ENCODE results near the gene LRRC37A.
"Not testable (repeated sequence)": the region's sequence is repeated elsewhere in the genome, so short reads cannot be mapped to it uniquely, and the experiment has no call there.

The LRRC37A gene

GRCh38 chr17:46287587-46287986 lies 7.3 kb upstream of the LRRC37A start:
- H3K27me3 ChIP-seq (ENCODE audit: control insufficient read depth, insufficient read depth, low read length); H3K27ac ChIP-seq (ENCODE audit: low read length); H3K4me3 ChIP-seq (ENCODE audit: low read length); DNase-seq (ENCODE audit: low read depth, low spot score); H3K36me3 ChIP-seq (ENCODE audit: control insufficient read depth, insufficient read depth, low read length); H3K9me3 ChIP-seq (ENCODE audit: control insufficient read depth, insufficient read depth, low read length); H3K4me1 ChIP-seq (ENCODE audit: control insufficient read depth, insufficient read depth, low read length): not testable (repeated sequence)
- no CpG with 5 or more reads among the region's 7 CpGs for WGBS (ENCODE audit: insufficient coverage, insufficient read length)

GRCh38 chr17:46290906-46291546 lies 3.9 kb upstream of the LRRC37A start:
- not testable (repeated sequence) for DNase-seq (ENCODE audit: low read depth, low spot score); H3K4me1 ChIP-seq (ENCODE audit: control insufficient read depth, insufficient read depth, low read length); H3K4me3 ChIP-seq (ENCODE audit: low read length); H3K9me3 ChIP-seq (ENCODE audit: control insufficient read depth, insufficient read depth, low read length); H3K27me3 ChIP-seq (ENCODE audit: control insufficient read depth, insufficient read depth, low read length); H3K36me3 ChIP-seq (ENCODE audit: control insufficient read depth, insufficient read depth, low read length); H3K27ac ChIP-seq (ENCODE audit: low read length)
- WGBS (ENCODE audit: insufficient coverage, insufficient read length) = no CpG with 5 or more reads among the region's 4 CpGs

GRCh38 chr17:46291618-46292017 lies 3.3 kb upstream of the LRRC37A start:
- not testable (repeated sequence) for H3K27me3 ChIP-seq (ENCODE audit: control insufficient read depth, insufficient read depth, low read length); H3K27ac ChIP-seq (ENCODE audit: low read length); H3K4me1 ChIP-seq (ENCODE audit: control insufficient read depth, insufficient read depth, low read length); H3K36me3 ChIP-seq (ENCODE audit: control insufficient read depth, insufficient read depth, low read length); H3K9me3 ChIP-seq (ENCODE audit: control insufficient read depth, insufficient read depth, low read length); DNase-seq (ENCODE audit: low read depth, low spot score); H3K4me3 ChIP-seq (ENCODE audit: low read length)
- WGBS (ENCODE audit: insufficient coverage, insufficient read length) = no CpG with 5 or more reads among the region's 8 CpGs

DNA sequence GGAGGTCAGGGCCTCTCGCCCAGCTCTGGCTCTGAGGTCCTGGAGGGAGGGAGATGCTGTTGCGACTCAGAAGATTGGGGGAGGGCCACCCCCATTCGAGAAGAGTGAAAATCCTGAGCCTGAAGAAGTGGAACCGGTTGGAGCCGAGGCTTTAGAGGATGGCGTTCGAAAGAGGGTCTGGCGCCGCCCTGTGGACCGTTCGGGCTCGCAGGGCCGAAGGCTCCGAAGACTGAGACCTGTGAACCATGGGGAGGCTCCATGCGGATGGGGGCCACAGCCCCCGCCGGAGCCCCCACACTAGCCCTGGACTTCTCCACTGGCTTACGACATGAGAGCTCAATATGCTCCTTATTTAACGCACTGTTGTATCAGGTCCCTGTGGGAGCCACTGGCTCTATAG lies 46.3 kb downstream of the LRRC37A start:
- no CpG with 5 or more reads among the region's 19 CpGs for WGBS (ENCODE audit: insufficient coverage, insufficient read length)
- H3K4me1 ChIP-seq (ENCODE audit: control insufficient read depth, insufficient read depth, low read length); H3K9me3 ChIP-seq (ENCODE audit: control insufficient read depth, insufficient read depth, low read length); H3K27ac ChIP-seq (ENCODE audit: low read length); H3K36me3 ChIP-seq (ENCODE audit: control insufficient read depth, insufficient read depth, low read length); H3K27me3 ChIP-seq (ENCODE audit: control insufficient read depth, insufficient read depth, low read length); DNase-seq (ENCODE audit: low read depth, low spot score); H3K4me3 ChIP-seq (ENCODE audit: low read length): not testable (repeated sequence)

GRCh38 chr17:46342131-46342530 lies 47.2 kb downstream of the LRRC37A start:
- not testable (repeated sequence) for H3K36me3 ChIP-seq (ENCODE audit: control insufficient read depth, insufficient read depth, low read length); H3K4me3 ChIP-seq (ENCODE audit: low read length)
- WGBS (ENCODE audit: insufficient coverage, insufficient read length) = no CpG with 5 or more reads among the region's 3 CpGs

GRCh38 chr17:46348345-46348744 lies 53.4 kb downstream of the LRRC37A start:
- H3K27ac ChIP-seq (ENCODE audit: low read length); H3K36me3 ChIP-seq (ENCODE audit: control insufficient read depth, insufficient read depth, low read length); H3K4me1 ChIP-seq (ENCODE audit: control insufficient read depth, insufficient read depth, low read length); H3K4me3 ChIP-seq (ENCODE audit: low read length); DNase-seq (ENCODE audit: low read depth, low spot score); H3K27me3 ChIP-seq (ENCODE audit: control insufficient read depth, insufficient read depth, low read length); H3K9me3 ChIP-seq (ENCODE audit: control insufficient read depth, insufficient read depth, low read length): not testable (repeated sequence)
- no CpG with 5 or more reads among the region's 2 CpGs for WGBS (ENCODE audit: insufficient coverage, insufficient read length)

More at GRCh38 chr17:46342131-46342530, 47.2 kb downstream of the LRRC37A start:
- not testable (repeated sequence) for H3K9me3 ChIP-seq (ENCODE audit: control insufficient read depth, insufficient read depth, low read length); H3K27me3 ChIP-seq (ENCODE audit: control insufficient read depth, insufficient read depth, low read length); H3K27ac ChIP-seq (ENCODE audit: low read length); H3K4me1 ChIP-seq (ENCODE audit: control insufficient read depth, insufficient read depth, low read length); DNase-seq (ENCODE audit: low read depth, low spot score)

DNA sequence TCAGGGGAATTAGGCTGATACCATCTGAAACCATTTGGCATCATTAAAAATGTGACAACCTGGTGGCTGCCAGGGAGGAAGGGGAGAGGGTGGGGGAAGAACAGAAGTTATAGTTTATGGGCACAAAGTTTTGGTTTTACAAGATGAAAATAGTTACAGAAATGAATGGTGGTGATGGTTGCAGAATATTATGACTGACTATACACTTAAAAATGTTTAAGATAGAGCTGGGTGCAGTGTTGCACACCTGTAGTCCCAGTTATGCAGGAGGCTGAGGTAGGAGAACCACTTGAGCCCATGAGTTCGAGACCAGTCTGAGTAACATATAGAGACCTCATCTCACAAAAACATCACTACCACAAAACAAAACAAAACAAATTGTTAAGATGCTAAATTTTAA lies 54.1 kb downstream of the LRRC37A start:
- not testable (repeated sequence) for H3K4me1 ChIP-seq (ENCODE audit: control insufficient read depth, insufficient read depth, low read length); DNase-seq (ENCODE audit: low read depth, low spot score); H3K9me3 ChIP-seq (ENCODE audit: control insufficient read depth, insufficient read depth, low read length); H3K4me3 ChIP-seq (ENCODE audit: low read length); H3K36me3 ChIP-seq (ENCODE audit: control insufficient read depth, insufficient read depth, low read length); H3K27me3 ChIP-seq (ENCODE audit: control insufficient read depth, insufficient read depth, low read length); H3K27ac ChIP-seq (ENCODE audit: low read length)
- WGBS (ENCODE audit: insufficient coverage, insufficient read length) = no CpG with 5 or more reads among the region's 1 CpG

DNA sequence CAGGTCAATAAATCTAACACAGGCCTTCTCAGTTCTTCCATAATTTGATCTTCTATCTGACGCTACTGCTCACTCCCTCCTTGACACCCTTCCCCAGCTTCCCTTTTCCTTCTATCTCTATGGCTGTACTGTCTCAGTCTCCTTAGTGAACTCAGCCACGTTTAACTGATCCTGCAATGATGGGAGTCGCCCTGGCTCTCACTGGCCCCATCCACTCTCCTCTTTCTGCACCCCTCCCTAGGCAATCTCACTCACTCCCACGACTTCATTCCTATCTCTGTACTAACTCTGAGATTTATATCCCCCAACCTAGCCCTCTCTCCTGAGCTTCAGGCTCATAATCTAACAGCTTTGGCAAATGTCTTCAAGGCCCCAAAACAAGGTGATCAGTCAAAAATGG lies 58.9 kb downstream of the LRRC37A start:
- H3K9me3 ChIP-seq (ENCODE audit: control insufficient read depth, insufficient read depth, low read length); H3K36me3 ChIP-seq (ENCODE audit: control insufficient read depth, insufficient read depth, low read length); H3K4me3 ChIP-seq (ENCODE audit: low read length); DNase-seq (ENCODE audit: low read depth, low spot score); H3K27me3 ChIP-seq (ENCODE audit: control insufficient read depth, insufficient read depth, low read length); H3K4me1 ChIP-seq (ENCODE audit: control insufficient read depth, insufficient read depth, low read length); H3K27ac ChIP-seq (ENCODE audit: low read length): not testable (repeated sequence)
- WGBS (ENCODE audit: insufficient coverage, insufficient read length) = no CpG with 5 or more reads among the region's 4 CpGs

GRCh38 chr17:46361145-46361735 lies 66.3 kb downstream of the LRRC37A start:
- not testable (repeated sequence) for H3K36me3 ChIP-seq (ENCODE audit: control insufficient read depth, insufficient read depth, low read length); H3K4me3 ChIP-seq (ENCODE audit: low read length); H3K4me1 ChIP-seq (ENCODE audit: control insufficient read depth, insufficient read depth, low read length); DNase-seq (ENCODE audit: low read depth, low spot score); H3K9me3 ChIP-seq (ENCODE audit: control insufficient read depth, insufficient read depth, low read length); H3K27me3 ChIP-seq (ENCODE audit: control insufficient read depth, insufficient read depth, low read length); H3K27ac ChIP-seq (ENCODE audit: low read length)
- WGBS (ENCODE audit: insufficient coverage, insufficient read length) = no CpG with 5 or more reads among the region's 42 CpGs

GRCh38 chr17:46361755-46362154 lies 66.8 kb downstream of the LRRC37A start, which contains the start of gene ARL17B:
TSS of gene ARL17B (minus strand) at chr17:46361766. CDS start at chr17:46358397, 3,369 bp downstream.
- not testable (repeated sequence) for H3K4me1 ChIP-seq (ENCODE audit: control insufficient read depth, insufficient read depth, low read length); H3K9me3 ChIP-seq (ENCODE audit: control insufficient read depth, insufficient read depth, low read length); H3K27ac ChIP-seq (ENCODE audit: low read length); H3K27me3 ChIP-seq (ENCODE audit: control insufficient read depth, insufficient read depth, low read length); H3K4me3 ChIP-seq (ENCODE audit: low read length); H3K36me3 ChIP-seq (ENCODE audit: control insufficient read depth, insufficient read depth, low read length); DNase-seq (ENCODE audit: low read depth, low spot score)
- WGBS (ENCODE audit: insufficient coverage, insufficient read length) = no CpG with 5 or more reads among the region's 22 CpGs

GRCh38 chr17:46367520-46367919 lies 72.6 kb downstream of the LRRC37A start:
- WGBS (ENCODE audit: insufficient coverage, insufficient read length) = no CpG with 5 or more reads among the region's 3 CpGs
- not testable (repeated sequence) for H3K27me3 ChIP-seq (ENCODE audit: control insufficient read depth, insufficient read depth, low read length); DNase-seq (ENCODE audit: low read depth, low spot score); H3K27ac ChIP-seq (ENCODE audit: low read length); H3K9me3 ChIP-seq (ENCODE audit: control insufficient read depth, insufficient read depth, low read length); H3K4me3 ChIP-seq (ENCODE audit: low read length); H3K4me1 ChIP-seq (ENCODE audit: control insufficient read depth, insufficient read depth, low read length); H3K36me3 ChIP-seq (ENCODE audit: control insufficient read depth, insufficient read depth, low read length)
